ENCODE results near the gene ATP5MC2.

DNA sequence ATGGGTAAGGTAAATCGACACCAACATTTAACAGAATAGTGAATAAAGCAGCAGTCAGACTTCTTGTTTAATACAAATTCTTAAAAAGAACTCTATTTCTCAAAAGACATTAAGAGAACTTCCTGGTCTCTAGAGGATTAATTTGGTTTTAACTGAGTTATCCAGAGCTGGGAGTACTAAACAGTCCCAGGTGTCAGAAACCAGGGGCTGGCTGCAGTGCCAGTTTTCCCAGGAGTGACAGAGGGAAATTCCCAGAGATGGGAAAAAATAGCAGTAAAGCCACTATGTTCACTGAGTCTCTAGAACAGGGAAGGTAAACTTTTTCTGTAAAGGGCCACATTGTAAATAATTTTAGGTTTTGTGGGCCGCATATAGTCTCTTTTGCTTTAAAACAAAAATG lies 8.8 kb downstream of the ATP5MC2 start:
- TF ChIP-seq, protein P1, sequence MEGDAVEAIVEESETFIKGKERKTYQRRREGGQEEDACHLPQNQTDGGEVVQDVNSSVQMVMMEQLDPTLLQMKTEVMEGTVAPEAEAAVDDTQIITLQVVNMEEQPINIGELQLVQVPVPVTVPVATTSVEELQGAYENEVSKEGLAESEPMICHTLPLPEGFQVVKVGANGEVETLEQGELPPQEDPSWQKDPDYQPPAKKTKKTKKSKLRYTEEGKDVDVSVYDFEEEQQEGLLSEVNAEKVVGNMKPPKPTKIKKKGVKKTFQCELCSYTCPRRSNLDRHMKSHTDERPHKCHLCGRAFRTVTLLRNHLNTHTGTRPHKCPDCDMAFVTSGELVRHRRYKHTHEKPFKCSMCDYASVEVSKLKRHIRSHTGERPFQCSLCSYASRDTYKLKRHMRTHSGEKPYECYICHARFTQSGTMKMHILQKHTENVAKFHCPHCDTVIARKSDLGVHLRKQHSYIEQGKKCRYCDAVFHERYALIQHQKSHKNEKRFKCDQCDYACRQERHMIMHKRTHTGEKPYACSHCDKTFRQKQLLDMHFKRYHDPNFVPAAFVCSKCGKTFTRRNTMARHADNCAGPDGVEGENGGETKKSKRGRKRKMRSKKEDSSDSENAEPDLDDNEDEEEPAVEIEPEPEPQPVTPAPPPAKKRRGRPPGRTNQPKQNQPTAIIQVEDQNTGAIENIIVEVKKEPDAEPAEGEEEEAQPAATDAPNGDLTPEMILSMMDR (conservative IDR thresholded peaks at IDR 0.05; ENCODE audit: low read depth, low read length), result no peak
- TF ChIP-seq EZH2phosphoT487 (IDR thresholded peaks at IDR 0.05; ENCODE audit: borderline replicate concordance, low read length) (no peak), EZH2 (IDR thresholded peaks at IDR 0.05; ENCODE audit: low read length, unreplicated experiment) (no peak)
